DOHH2 (cell line): ENCODE data around the gene ENPEP.

Experiments used
- H3F3A ChIP-seq: fragments of 200-600 bp; sonication (generic), shearing (Covaris generic); 2 replicates; pipeline ENCODE4 v1.6.0; 2016; ENCODE audit warnings: antibody characterized with exemption, mild to moderate bottlenecking; ENCODE audit not compliant: control insufficient read depth, insufficient read depth
- H3K27ac ChIP-seq: fragments of 200-600 bp; sonication (generic); 2 replicates; pipeline ENCODE4 v1.5.1; 2014; ENCODE audit warnings: low read depth, mild to moderate bottlenecking, low read length, moderate library complexity
- H3K27me3 ChIP-seq: fragments of 200-600 bp; sonication (generic); 2 replicates; pipeline ENCODE4 v1.6.1; 2014; ENCODE audit warnings: mild to moderate bottlenecking, low read length, mixed read lengths; ENCODE audit not compliant: control insufficient read depth
- H3K36me3 ChIP-seq: fragments of 200-600 bp; sonication (generic); 2 replicates; pipeline ENCODE4 v1.6.1; 2014; ENCODE audit warnings: mild to moderate bottlenecking, low read length, moderate library complexity, mixed read lengths; ENCODE audit not compliant: control insufficient read depth
- H3K4me1 ChIP-seq: fragments of 200-600 bp; sonication (generic); 2 replicates; pipeline ENCODE4 v1.6.1; 2014; ENCODE audit warnings: mild to moderate bottlenecking, low read length, mixed read lengths; ENCODE audit not compliant: control insufficient read depth
- H3K4me2 ChIP-seq: fragments of 200-600 bp; sonication (generic); 2 replicates; pipeline ENCODE4 v1.6.0; 2014; ENCODE audit warnings: mild to moderate bottlenecking, low read length, moderate library complexity
- H3K4me3 ChIP-seq: fragments of 200-600 bp; sonication (generic); 2 replicates; pipeline ENCODE4 v1.5.1; 2014; ENCODE audit warnings: mild to moderate bottlenecking, low read length, mixed read lengths
- H3K79me2 ChIP-seq: fragments of 200-600 bp; sonication (generic); 2 replicates; pipeline ENCODE4 v1.6.1; 2014; ENCODE audit warnings: mild to moderate bottlenecking, low read length, mixed read lengths; ENCODE audit not compliant: control insufficient read depth
- H3K9me2 ChIP-seq: fragments of 200-600 bp; sonication (generic); replicated peaks from 2 replicates; pipeline ENCODE4 v1.6.1; 2014; ENCODE audit warnings: mild to moderate bottlenecking, low read length, mixed read lengths; ENCODE audit not compliant: control insufficient read depth
- H3K9me3 ChIP-seq: fragments of 200-600 bp; sonication (generic); 2 replicates; pipeline ENCODE4 v1.6.1; 2014; ENCODE audit warnings: antibody characterized with exemption, low read length, mixed read lengths; ENCODE audit not compliant: control insufficient read depth, insufficient read depth
- H4K20me1 ChIP-seq: fragments of 200-600 bp; sonication (generic); 2 replicates; pipeline ENCODE4 v1.6.0; 2014; ENCODE audit warnings: low read depth, mild to moderate bottlenecking, antibody characterized with exemption, low read length, moderate library complexity; ENCODE audit not compliant: control insufficient read depth, insufficient read depth
- EZH2phosphoT487 ChIP-seq: fragments of 200-600 bp; sonication (generic); IDR thresholded peaks from 2 replicates; pipeline ENCODE4 v1.6.1; 2017; ENCODE audit warnings: borderline replicate concordance, mild to moderate bottlenecking, antibody characterized with exemption, low read length, moderate library complexity, mixed read lengths
- TF ChIP-seq, protein P1 (sequence below): fragments of 200-600 bp; sonication (generic); IDR thresholded peaks from one replicate; pipeline ENCODE4 v1.5.1; 2014; ENCODE audit warnings: antibody characterized with exemption, mild to moderate bottlenecking, low read depth, low read length; ENCODE audit not compliant: poor library complexity, severe bottlenecking

The ENPEP gene

DNA sequence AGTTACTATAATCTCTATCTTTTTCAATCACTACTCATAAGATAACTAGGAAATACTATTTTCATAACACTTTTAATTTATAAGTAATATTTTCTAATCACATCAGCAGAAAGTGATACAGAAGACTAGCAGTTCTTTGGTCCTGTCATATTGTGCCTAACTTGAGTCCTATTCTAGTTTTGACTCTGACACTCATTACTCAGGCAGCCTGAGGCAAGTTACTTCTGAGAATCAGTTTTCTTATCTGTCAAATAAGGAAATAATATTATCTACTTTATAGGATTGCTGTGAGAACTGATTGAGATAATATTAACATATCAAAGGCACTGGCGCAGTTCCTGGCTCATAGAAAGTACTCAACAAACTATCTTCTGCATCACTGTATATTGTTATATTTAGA is 129.1 kb downstream of the ENPEP start:
- H3K27me3 ChIP-seq: 0 out of 2 replicates have a peak, but pooled peaks cover 2% of the 10 kb centered on the region
- no peaks in the 10 kb centered on the region for H3F3A ChIP-seq
- no peak for TF ChIP-seq EZH2phosphoT487
- TF ChIP-seq, protein P1, sequence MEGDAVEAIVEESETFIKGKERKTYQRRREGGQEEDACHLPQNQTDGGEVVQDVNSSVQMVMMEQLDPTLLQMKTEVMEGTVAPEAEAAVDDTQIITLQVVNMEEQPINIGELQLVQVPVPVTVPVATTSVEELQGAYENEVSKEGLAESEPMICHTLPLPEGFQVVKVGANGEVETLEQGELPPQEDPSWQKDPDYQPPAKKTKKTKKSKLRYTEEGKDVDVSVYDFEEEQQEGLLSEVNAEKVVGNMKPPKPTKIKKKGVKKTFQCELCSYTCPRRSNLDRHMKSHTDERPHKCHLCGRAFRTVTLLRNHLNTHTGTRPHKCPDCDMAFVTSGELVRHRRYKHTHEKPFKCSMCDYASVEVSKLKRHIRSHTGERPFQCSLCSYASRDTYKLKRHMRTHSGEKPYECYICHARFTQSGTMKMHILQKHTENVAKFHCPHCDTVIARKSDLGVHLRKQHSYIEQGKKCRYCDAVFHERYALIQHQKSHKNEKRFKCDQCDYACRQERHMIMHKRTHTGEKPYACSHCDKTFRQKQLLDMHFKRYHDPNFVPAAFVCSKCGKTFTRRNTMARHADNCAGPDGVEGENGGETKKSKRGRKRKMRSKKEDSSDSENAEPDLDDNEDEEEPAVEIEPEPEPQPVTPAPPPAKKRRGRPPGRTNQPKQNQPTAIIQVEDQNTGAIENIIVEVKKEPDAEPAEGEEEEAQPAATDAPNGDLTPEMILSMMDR: no peak
- no peaks in the 10 kb centered on the region for H3K79me2 ChIP-seq
- H3K36me3 ChIP-seq: no peaks in the 10 kb centered on the region
- H3K4me2 ChIP-seq: no peak overlapping the region
- no peak overlapping the region for H3K4me3 ChIP-seq
- H3K4me1 ChIP-seq: no peaks in the 10 kb centered on the region
- no peaks in the 10 kb centered on the region for H4K20me1 ChIP-seq
- no peaks in the 10 kb centered on the region for H3K9me3 ChIP-seq
- H3K27ac ChIP-seq: no peak overlapping the region
- H3K9me2 ChIP-seq: no peaks in the 10 kb centered on the region

GRCh38 chr4:110609044-110609750 is 133.2 kb downstream of the ENPEP start:
- Histone ChIP-seq H3K4me3 (no peak overlapping the region), H3K27me3 (0 out of 2 replicates have a peak, but pooled peaks cover 2% of the 10 kb centered on the region), H3K9me2 (no peaks in the 10 kb centered on the region), H3K36me3 (no peaks in the 10 kb centered on the region), H3K79me2 (no peaks in the 10 kb centered on the region), H3K27ac (no peak overlapping the region), H3K4me2 (no peak overlapping the region), H3K4me1 (no peaks in the 10 kb centered on the region), H4K20me1 (no peaks in the 10 kb centered on the region), H3F3A (no peaks in the 10 kb centered on the region), H3K9me3 (no peaks in the 10 kb centered on the region)
- no peak for TF ChIP-seq EZH2phosphoT487
- TF ChIP-seq, protein P1: no peak

GRCh38 chr4:110610620-110610939 is 134.6 kb downstream of the ENPEP start:
- Histone ChIP-seq H3K9me2 (no peaks in the 10 kb centered on the region), H3K27me3 (0 out of 2 replicates have a peak, but pooled peaks cover 2% of the 10 kb centered on the region), H3K4me3 (no peak overlapping the region), H3K27ac (no peak overlapping the region), H3K4me1 (no peaks in the 10 kb centered on the region), H3K36me3 (no peaks in the 10 kb centered on the region), H3K9me3 (no peaks in the 10 kb centered on the region), H3K4me2 (no peak overlapping the region), H3K79me2 (no peaks in the 10 kb centered on the region), H3F3A (no peaks in the 10 kb centered on the region), H4K20me1 (no peaks in the 10 kb centered on the region)
- TF ChIP-seq, protein P1: no peak
- TF ChIP-seq EZH2phosphoT487: no peak
